Calu3 (cell line): ENCODE results near the gene C4orf50. TPM values are rescaled to one million over a fixed set of nuclear protein-coding genes. Genes with fewer than 3 reads are reported as not detected.

ENCODE experiments used
- BruUV-seq: library from RNA; stranded (reverse); fragments of 400-500 nt; replicated peaks from 2 replicates; lab custom pipeline; 2021; lab: Mats Ljungman, UMichigan
- CTCF ChIA-PET: fragments of 300-600 bp; sonication (Branson Sonifier 250); formaldehyde crosslinking; loops from one replicate; lab custom pipeline; 2022; ENCODE audit warnings: antibody characterized with exemption; lab: Charles Lee
- DNase-seq: peaks from one replicate; pipeline ENCODE4 v3.0.0; 2022
- H3K27ac Mint-ChIP-seq: one replicate; pipeline ENCODE4 v1.8.0; 2022; ENCODE audit warnings: mixed read lengths; ENCODE audit not compliant: unreplicated experiment
- H3K27me3 Mint-ChIP-seq: one replicate; pipeline ENCODE4 v1.8.0; 2022; ENCODE audit warnings: mixed read lengths; ENCODE audit not compliant: unreplicated experiment
- H3K36me3 Mint-ChIP-seq: one replicate; pipeline ENCODE4 v1.8.0; 2022; ENCODE audit warnings: mild to moderate bottlenecking, moderate library complexity, mixed read lengths; ENCODE audit not compliant: insufficient read depth, unreplicated experiment
- H3K4me1 Mint-ChIP-seq: one replicate; pipeline ENCODE4 v1.8.0; 2022; ENCODE audit warnings: mild to moderate bottlenecking, low read depth, mixed read lengths; ENCODE audit not compliant: unreplicated experiment
- H3K4me3 Mint-ChIP-seq: one replicate; pipeline ENCODE4 v1.8.0; 2022; ENCODE audit warnings: mild to moderate bottlenecking, low read depth, moderate library complexity, mixed read lengths; ENCODE audit not compliant: unreplicated experiment
- H3K9me3 Mint-ChIP-seq: one replicate; pipeline ENCODE4 v1.8.0; 2022; ENCODE audit warnings: low read depth, mixed read lengths; ENCODE audit not compliant: unreplicated experiment
- CTCF ChIP-seq: fragments of 200-600 bp; IDR thresholded peaks from one replicate; pipeline ENCODE4 v1.8.0; 2022; ENCODE audit warnings: antibody characterized with exemption; ENCODE audit not compliant: unreplicated experiment
- intact Hi-C: fragments of 100-400 bp; cut with micrococcal nuclease; formaldehyde crosslinking; loops from one replicate; pipeline ENCODE4 v1.10.0; 2022; ENCODE audit not compliant: unreplicated experiment
- total RNA-seq: library from RNA; stranded (reverse); gene quantifications from 2 replicates; pipeline ENCODE4 v1.2.3, GENCODE V29; 2022

C4orf50 gene
- total RNA-seq, 1 experiment from 2014 or later: not detected

GRCh38 chr4:5891563-5892322 is 126.5 kb downstream of the C4orf50 start:
- Mint-ChIP-seq H3K27ac (no peak overlapping the region), H3K36me3 (no peaks in the 10 kb centered on the region), H3K4me1 (no peaks in the 10 kb centered on the region), H3K9me3 (peaks cover 3% of the 10 kb centered on the region), H3K4me3 (no peak overlapping the region), H3K27me3 (no peaks in the 10 kb centered on the region)
- intact Hi-C loops: no loop called here
- no peak for DNase-seq
- CTCF ChIA-PET: interaction anchor here (0.6 kb wide), 2 partner anchors 17 to 61 kb away, joined by 4 read pairs; no protein-coding TSS in a partner anchor
- no TSS peak for BruUV-seq
- no peak for TF ChIP-seq CTCF

- H3K27ac Mint-ChIP-seq: no peak overlapping the region
- intact Hi-C loops: no loop called here
- peaks cover 3% of the 10 kb centered on the region for H3K9me3 Mint-ChIP-seq
- peaks cover 6% of the 10 kb centered on the region for H3K27me3 Mint-ChIP-seq
- H3K4me3 Mint-ChIP-seq: no peak overlapping the region
- TF ChIP-seq CTCF: no peak
- H3K36me3 Mint-ChIP-seq: no peaks in the 10 kb centered on the region
- no peak for DNase-seq
- CTCF ChIA-PET: no interaction called here
- BruUV-seq: no TSS peak
- no peaks in the 10 kb centered on the region for H3K4me1 Mint-ChIP-seq
These were observed 128.0 kb downstream of the C4orf50 start for GRCh38 chr4:5890063-5890727.

GRCh38 chr4:5889002-5889696 is 129.1 kb downstream of the C4orf50 start:
- BruUV-seq: no TSS peak
- H3K27ac Mint-ChIP-seq: no peak overlapping the region
- no peak overlapping the region for H3K4me3 Mint-ChIP-seq
- peaks cover 5% of the 10 kb centered on the region for H3K9me3 Mint-ChIP-seq
- H3K4me1 Mint-ChIP-seq: no peaks in the 10 kb centered on the region
- no peak for TF ChIP-seq CTCF
- intact Hi-C loops: no loop called here
- CTCF ChIA-PET: no interaction called here
- no peak for DNase-seq
- H3K27me3 Mint-ChIP-seq: peaks cover 12% of the 10 kb centered on the region
- H3K36me3 Mint-ChIP-seq: no peaks in the 10 kb centered on the region

GRCh38 chr4:5888222-5889001 is 129.8 kb downstream of the C4orf50 start:
- CTCF ChIA-PET: no interaction called here
- Mint-ChIP-seq H3K9me3 (peaks cover 5% of the 10 kb centered on the region), H3K27me3 (peaks cover 12% of the 10 kb centered on the region), H3K27ac (no peak overlapping the region), H3K4me3 (no peak overlapping the region), H3K4me1 (no peaks in the 10 kb centered on the region), H3K36me3 (no peaks in the 10 kb centered on the region)
- intact Hi-C loops: no loop called here
- DNase-seq: no peak
- TF ChIP-seq CTCF: no peak
- no TSS peak for BruUV-seq
